Neural crest cell (in vitro differentiated cells): Measurements from ENCODE around the gene HDAC10. TPM values are rescaled to one million over a fixed set of nuclear protein-coding genes. Genes with fewer than 3 reads are reported as not detected.
A peak's percentile ranks its signal among the peaks of the same experiment; 100 is the strongest.

Experiments used
- DNase-seq: peaks from one replicate; pipeline ENCODE4 v3.0.0; 2021; ENCODE audit warnings: low read depth, mixed read lengths, low spot score
- H3K27ac Mint-ChIP-seq: one replicate; pipeline ENCODE4 v1.8.0; 2021; ENCODE audit warnings: mild to moderate bottlenecking, mixed read lengths; ENCODE audit not compliant: unreplicated experiment
- H3K27me3 Mint-ChIP-seq: 2 replicates; pipeline ENCODE4 v1.8.0; 2021; ENCODE audit warnings: low read depth, mild to moderate bottlenecking, mixed read lengths
- H3K36me3 Mint-ChIP-seq: 2 replicates; pipeline ENCODE4 v1.8.0; 2021; ENCODE audit warnings: low read depth, mild to moderate bottlenecking, mixed read lengths
- H3K4me1 Mint-ChIP-seq: 2 replicates; pipeline ENCODE4 v1.8.0; 2021; ENCODE audit warnings: mixed read lengths
- H3K4me3 Mint-ChIP-seq: one replicate; pipeline ENCODE4 v1.8.0; 2021; ENCODE audit warnings: mild to moderate bottlenecking, mixed read lengths
- H3K9me3 Mint-ChIP-seq: 2 replicates; pipeline ENCODE4 v1.8.0; 2021; ENCODE audit warnings: mixed read lengths
- CTCF ChIP-seq: fragments of 200-600 bp; sonication (generic); conservative IDR thresholded peaks from 2 replicates; pipeline ENCODE4 v1.5.0; 2021; ENCODE audit warnings: antibody characterized with exemption, mild to moderate bottlenecking
- total RNA-seq: library from RNA; stranded (reverse); gene quantifications from 2 replicates; pipeline ENCODE4 v1.2.1, GENCODE V29; 2021

Gene HDAC10
- total RNA-seq, 1 donor from 2014 or later, result 52.9 TPM

GRCh38 chr22:50236731-50237409 lies 14.2 kb downstream of the HDAC10 start:
- peak; percentile 64 for TF ChIP-seq CTCF
- Mint-ChIP-seq H3K4me1 (peaks cover 11% of the 10 kb centered on the region), H3K36me3 (peaks cover 16% of the 10 kb centered on the region), H3K9me3 (no peaks in the 10 kb centered on the region), H3K27ac (peak overlapping the region; percentile 92), H3K27me3 (no peaks in the 10 kb centered on the region), H3K4me3 (peak overlapping the region; percentile 56)
- DNase-seq, result no peak

- Mint-ChIP-seq H3K4me3 (no peak overlapping the region), H3K9me3 (no peaks in the 10 kb centered on the region), H3K27me3 (no peaks in the 10 kb centered on the region), H3K4me1 (no peaks in the 10 kb centered on the region), H3K27ac (no peak overlapping the region), H3K36me3 (peaks cover 14% of the 10 kb centered on the region)
- DNase-seq, result no peak
- no peak for TF ChIP-seq CTCF
Measured at GRCh38 chr22:50233223-50233622, 17.8 kb downstream of the HDAC10 start.

GRCh38 chr22:50232481-50233151 lies 18.4 kb downstream of the HDAC10 start:
- Mint-ChIP-seq H3K4me3 (no peak overlapping the region), H3K36me3 (peaks cover 14% of the 10 kb centered on the region), H3K9me3 (no peaks in the 10 kb centered on the region), H3K27ac (no peak overlapping the region), H3K27me3 (no peaks in the 10 kb centered on the region), H3K4me1 (no peaks in the 10 kb centered on the region)
- no peak for TF ChIP-seq CTCF
- no peak for DNase-seq

GRCh38 chr22:50229370-50229769 lies 21.7 kb downstream of the HDAC10 start:
- DNase-seq, result no peak
- Mint-ChIP-seq H3K9me3 (no peaks in the 10 kb centered on the region), H3K27ac (peak overlapping the region; percentile 75), H3K36me3 (peaks cover 4% of the 10 kb centered on the region), H3K4me3 (no peak overlapping the region), H3K4me1 (no peaks in the 10 kb centered on the region), H3K27me3 (no peaks in the 10 kb centered on the region)
- no peak for TF ChIP-seq CTCF

- no peaks in the 10 kb centered on the region for H3K36me3 Mint-ChIP-seq
- TF ChIP-seq CTCF, result no peak
- no peaks in the 10 kb centered on the region for H3K4me1 Mint-ChIP-seq
- H3K9me3 Mint-ChIP-seq, result no peaks in the 10 kb centered on the region
- H3K27me3 Mint-ChIP-seq, result no peaks in the 10 kb centered on the region
- DNase-seq, result no peak
- no peak overlapping the region for H3K27ac Mint-ChIP-seq
- H3K4me3 Mint-ChIP-seq, result no peak overlapping the region
Measured at GRCh38 chr22:50228366-50228765, 22.7 kb downstream of the HDAC10 start.
